HG02870 (cell line): ENCODE results near the gene AAMP.
A peak's percentile ranks its signal among the peaks of the same experiment; 100 is the strongest.

ENCODE experiments used
- ATAC-seq: cut with Tn5 transposase; IDR thresholded peaks from one replicate; pipeline ENCODE4 v1.9.1; 2021; ENCODE audit warnings: mild to moderate bottlenecking, moderate library complexity; ENCODE audit not compliant: unreplicated experiment

The AAMP gene

GRCh38 chr2:218228366-218229090 is 41.4 kb downstream of the AAMP start:
- no peak for ATAC-seq

- no peak for ATAC-seq
Measured at GRCh38 chr2:218226903-218227302, 43.0 kb downstream of the AAMP start.

GRCh38 chr2:218224186-218224585 is 45.8 kb downstream of the AAMP start:
- no peak for ATAC-seq

GRCh38 chr2:218223046-218223445 is 46.9 kb downstream of the AAMP start:
- no peak for ATAC-seq

DNA sequence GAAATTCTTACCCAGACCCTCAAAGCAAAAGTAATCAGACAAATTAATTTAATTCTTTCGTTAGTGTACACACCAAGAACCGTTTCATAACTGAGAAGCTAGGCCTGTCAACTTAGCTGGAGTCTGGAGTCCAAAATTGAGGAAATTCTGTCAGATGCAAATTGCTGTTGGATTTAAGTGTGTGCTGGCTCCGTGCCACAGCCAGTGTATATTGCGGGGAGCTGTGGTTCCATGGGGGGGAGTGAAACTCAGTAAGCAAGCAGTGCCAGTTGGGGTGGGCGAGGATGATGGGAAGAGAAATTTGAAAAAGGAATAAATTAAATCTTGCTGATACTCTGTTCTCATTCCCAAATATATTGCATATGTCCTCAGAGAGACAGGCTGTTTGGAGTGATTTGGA is 48.9 kb downstream of the AAMP start:
- no peak for ATAC-seq

GRCh38 chr2:218219934-218220333 is 50.0 kb downstream of the AAMP start:
- no peak for ATAC-seq

DNA sequence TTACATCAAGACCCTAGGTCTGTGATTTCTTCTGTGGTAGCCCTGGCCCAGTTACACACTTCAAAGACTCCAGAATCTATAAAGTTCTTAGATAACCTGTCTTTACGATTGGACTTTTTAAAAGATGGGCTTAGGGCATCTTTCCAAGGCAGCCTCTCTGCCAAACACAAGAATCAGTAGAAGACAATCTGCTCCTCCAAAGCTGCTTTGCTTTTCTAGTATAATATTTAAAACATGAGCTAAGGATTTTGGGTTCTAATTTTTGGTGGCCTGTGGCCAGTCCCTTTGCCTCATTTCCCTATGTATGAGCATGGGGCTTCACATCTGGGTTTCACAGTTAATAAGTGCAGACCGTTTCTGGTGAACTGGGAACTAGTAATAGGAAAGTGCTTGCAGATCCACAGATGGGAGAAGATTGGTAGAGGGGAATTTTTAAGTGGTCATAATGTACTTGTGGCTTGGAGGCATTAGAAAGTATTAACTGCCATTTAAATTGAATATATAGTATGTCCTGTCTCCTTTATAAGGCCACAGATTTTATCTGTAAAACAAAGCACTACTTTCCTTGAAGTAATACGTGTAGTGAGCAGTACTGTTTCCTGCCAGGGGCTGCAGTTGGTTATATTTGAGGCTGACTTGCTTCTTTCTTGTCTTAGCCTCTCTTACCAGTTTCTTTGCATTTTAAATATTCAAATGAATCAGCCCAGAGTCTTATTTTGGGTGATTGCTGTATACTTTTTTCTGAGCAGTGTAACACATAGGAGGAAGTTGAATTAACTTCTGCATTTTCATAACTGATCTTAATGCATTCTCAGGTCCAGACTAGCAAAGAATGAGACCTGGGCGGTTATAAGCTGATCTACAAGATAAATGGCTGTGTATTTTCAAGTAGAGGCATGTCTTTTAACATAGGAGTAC is 51.4 kb downstream of the AAMP start:
- ATAC-seq = peak; percentile 50

GRCh38 chr2:218217360-218218267 is 52.3 kb downstream of the AAMP start:
- peak; percentile 28 for ATAC-seq

DNA sequence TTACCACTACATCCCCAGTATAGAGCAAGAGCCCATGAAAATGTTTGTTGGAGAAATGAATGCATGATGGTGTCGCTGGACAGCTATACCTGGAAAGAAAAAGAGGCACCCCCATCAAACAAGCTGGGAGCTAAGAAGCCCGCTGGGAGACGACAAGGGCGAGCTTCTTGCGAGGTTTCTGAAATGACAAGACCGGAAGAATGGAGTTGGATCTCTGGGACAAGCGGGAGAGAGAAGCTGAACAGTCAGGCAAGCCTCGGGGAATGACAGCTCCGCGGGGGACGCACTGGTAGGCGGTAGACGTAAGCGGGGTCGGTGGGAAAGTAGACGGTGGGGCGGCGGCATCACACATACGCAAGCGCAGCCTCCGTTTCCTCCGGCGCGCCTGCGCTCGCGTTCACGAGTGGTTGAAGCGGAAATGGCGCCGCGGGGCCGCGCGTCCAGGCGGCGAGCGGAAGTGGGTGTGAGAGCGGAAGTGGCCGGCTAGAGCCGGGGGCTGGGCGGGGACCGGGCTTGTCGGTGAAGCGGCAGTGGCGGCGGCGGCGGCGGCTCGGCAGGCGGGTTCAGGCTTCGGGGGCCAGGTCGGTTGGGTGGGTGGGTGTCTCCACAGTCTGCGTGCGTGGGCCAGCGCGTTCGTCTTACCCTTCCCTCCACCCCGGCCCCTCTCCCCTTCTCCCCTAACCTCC is 53.1 kb downstream of the AAMP start, which contains the start of gene ARPC2:
ARPC2 (plus strand) TSS at position 516 of the 686 bp plus-strand sequence. CDS start 282 bp downstream, outside the sequence.
- ATAC-seq = peak; percentile 56

- ATAC-seq = no peak
Measured at GRCh38 chr2:218216336-218216673, 53.6 kb downstream of the AAMP start.
